HL-60 (cell line): ENCODE measurements around the gene KLHL25.

Experiments
- DNase-seq, 2 experiments: peaks; one replicate each; pipeline ENCODE4 v3.0.0-alpha.2; 2010 to 2020; ENCODE audit warnings: low read depth in 1 of 2, low spot score in 1 of 2
- H3K27ac ChIP-seq: fragments of 250-450 bp; sonication (Bioruptor Pico); replicated peaks from 2 replicates; pipeline ENCODE4 v1.5.1; 2020; ENCODE audit warnings: mild to moderate bottlenecking, moderate library complexity
- H3K27me3 ChIP-seq: fragments of 250-450 bp; sonication (Bioruptor Pico); 2 replicates; pipeline ENCODE4 v1.5.1; 2021; ENCODE audit warnings: mild to moderate bottlenecking, moderate library complexity; ENCODE audit not compliant: insufficient read depth, poor library complexity, severe bottlenecking
- H3K4me3 ChIP-seq: replicated peaks from 2 replicates; pipeline ENCODE4 v1.5.1; 2011; ENCODE audit warnings: mild to moderate bottlenecking, control low read depth, low read length; ENCODE audit not compliant: insufficient read depth
- CTCF ChIP-seq: IDR thresholded peaks from one replicate; pipeline ENCODE4 v1.5.1; 2011; ENCODE audit warnings: low read length, control low read depth, inconsistent platforms; ENCODE audit not compliant: insufficient read depth
- GABPA ChIP-seq: IDR thresholded peaks from 2 replicates; pipeline ENCODE4 v1.6.1; 2012; ENCODE audit warnings: low read depth
- POLR2AphosphoS5 ChIP-seq: IDR thresholded peaks from 2 replicates; pipeline ENCODE4 v1.6.1; 2012; ENCODE audit warnings: low read depth
- SPI1 ChIP-seq: IDR thresholded peaks from 2 replicates; pipeline ENCODE4 v1.6.1; 2012; ENCODE audit warnings: low read depth, mild to moderate bottlenecking, borderline replicate concordance
- TF ChIP-seq, protein P1 (sequence below): IDR thresholded peaks from 2 replicates; pipeline ENCODE4 v1.6.1; 2012; ENCODE audit warnings: low read depth; ENCODE audit not compliant: insufficient replicate concordance

KLHL25 gene

GRCh38 chr15:85762039-85762755, 32.5 kb downstream of the KLHL25 start:
- TF ChIP-seq GABPA (no peak), SPI1 (no peak), POLR2AphosphoS5 (no peak), CTCF (no peak)
- TF ChIP-seq, protein P1, sequence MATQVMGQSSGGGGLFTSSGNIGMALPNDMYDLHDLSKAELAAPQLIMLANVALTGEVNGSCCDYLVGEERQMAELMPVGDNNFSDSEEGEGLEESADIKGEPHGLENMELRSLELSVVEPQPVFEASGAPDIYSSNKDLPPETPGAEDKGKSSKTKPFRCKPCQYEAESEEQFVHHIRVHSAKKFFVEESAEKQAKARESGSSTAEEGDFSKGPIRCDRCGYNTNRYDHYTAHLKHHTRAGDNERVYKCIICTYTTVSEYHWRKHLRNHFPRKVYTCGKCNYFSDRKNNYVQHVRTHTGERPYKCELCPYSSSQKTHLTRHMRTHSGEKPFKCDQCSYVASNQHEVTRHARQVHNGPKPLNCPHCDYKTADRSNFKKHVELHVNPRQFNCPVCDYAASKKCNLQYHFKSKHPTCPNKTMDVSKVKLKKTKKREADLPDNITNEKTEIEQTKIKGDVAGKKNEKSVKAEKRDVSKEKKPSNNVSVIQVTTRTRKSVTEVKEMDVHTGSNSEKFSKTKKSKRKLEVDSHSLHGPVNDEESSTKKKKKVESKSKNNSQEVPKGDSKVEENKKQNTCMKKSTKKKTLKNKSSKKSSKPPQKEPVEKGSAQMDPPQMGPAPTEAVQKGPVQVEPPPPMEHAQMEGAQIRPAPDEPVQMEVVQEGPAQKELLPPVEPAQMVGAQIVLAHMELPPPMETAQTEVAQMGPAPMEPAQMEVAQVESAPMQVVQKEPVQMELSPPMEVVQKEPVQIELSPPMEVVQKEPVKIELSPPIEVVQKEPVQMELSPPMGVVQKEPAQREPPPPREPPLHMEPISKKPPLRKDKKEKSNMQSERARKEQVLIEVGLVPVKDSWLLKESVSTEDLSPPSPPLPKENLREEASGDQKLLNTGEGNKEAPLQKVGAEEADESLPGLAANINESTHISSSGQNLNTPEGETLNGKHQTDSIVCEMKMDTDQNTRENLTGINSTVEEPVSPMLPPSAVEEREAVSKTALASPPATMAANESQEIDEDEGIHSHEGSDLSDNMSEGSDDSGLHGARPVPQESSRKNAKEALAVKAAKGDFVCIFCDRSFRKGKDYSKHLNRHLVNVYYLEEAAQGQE: no peak

DNA sequence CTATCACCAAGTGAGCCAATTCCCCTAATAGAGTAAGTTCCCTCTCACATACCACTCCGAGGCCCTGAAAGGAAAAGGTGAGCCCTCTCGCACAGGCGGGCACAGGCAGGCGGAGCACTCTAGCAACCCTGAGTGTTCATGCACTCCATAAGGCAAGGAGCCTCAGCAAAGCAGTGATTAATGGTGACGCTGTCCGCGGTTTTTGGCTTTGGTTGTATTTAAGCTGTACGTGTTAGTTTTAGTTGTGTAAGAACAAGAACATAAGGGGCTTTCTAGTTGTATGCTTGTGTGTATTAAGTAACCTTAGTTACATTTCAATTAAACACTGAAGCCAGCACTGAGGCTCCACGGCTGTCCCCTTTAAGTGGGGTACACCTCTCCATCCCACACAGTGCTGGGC, 33.1 kb downstream of the KLHL25 start:
- Histone ChIP-seq H3K27me3 (no peaks in the 10 kb centered on the region), H3K27ac (no peak overlapping the region), H3K4me3 (no peak overlapping the region)
- no peak for DNase-seq
- TF ChIP-seq CTCF (no peak), GABPA (no peak), SPI1 (no peak), POLR2AphosphoS5 (no peak)
- TF ChIP-seq, protein P1: no peak

More at GRCh38 chr15:85762039-85762755, 32.5 kb downstream of the KLHL25 start:
- H3K27ac ChIP-seq: no peak overlapping the region
- no peaks in the 10 kb centered on the region for H3K27me3 ChIP-seq
- H3K4me3 ChIP-seq: no peak overlapping the region
- no peak for DNase-seq

DNA sequence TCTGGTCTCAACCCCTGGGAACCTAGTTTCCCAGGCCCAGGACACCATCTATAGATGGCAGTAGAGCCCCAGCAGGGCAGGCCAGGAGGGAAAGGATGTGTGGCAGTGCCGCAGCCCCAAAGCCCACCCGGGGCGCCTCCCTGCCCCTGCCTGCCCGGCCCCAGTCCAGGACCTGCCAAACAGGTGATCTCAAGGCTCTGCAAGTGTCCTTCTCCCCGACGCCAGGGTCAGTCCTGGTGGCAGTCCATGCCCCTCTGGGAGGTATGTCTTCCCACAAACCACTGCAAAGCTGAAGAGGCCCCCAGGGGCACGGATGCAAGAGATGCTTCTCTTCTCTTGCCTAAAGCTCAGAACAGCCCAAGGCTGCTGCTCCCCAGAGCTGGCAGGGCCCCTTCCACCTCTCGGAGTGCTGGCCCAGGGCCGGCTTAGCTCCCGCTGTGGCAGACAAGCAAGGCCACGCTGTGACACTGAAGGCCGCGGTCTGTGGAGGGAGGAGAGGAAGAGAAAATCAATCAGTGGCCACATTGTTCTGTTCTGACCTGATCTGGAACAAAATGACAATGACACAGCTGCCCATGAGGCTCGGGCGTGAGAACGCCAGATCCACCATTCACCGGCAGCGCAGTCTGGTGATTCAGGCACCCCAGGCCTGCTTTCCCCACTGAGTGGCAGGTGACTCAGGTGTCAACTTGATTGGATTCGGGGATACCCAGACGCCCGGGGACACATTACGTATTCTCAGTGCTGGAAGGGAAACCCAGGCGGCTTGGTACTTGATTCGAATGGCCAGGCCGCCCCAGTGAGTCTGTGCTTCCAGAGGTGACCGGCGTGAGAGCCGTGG, 34.0 kb downstream of the KLHL25 start:
- no peak overlapping the region for H3K27ac ChIP-seq
- TF ChIP-seq, protein P1: no peak
- no peak for TF ChIP-seq GABPA
- TF ChIP-seq CTCF: no peak
- no peak for TF ChIP-seq POLR2AphosphoS5
- TF ChIP-seq SPI1: no peak
- no peak overlapping the region for H3K4me3 ChIP-seq
- no peaks in the 10 kb centered on the region for H3K27me3 ChIP-seq
- DNase-seq: no peak
